MCF 10A (cell line): ENCODE data around the gene C14orf132. TPM values are rescaled to one million over a fixed set of nuclear protein-coding genes. Genes with fewer than 3 reads are reported as not detected.

Experiments used
- BruUV-seq: library from RNA; stranded (reverse); fragments of 400-500 nt; replicated peaks from 2 replicates; lab custom pipeline; 2021; lab: Mats Ljungman, UMichigan
- CTCF ChIA-PET: fragments of 300-600 bp; sonication (Branson Sonifier 250); formaldehyde crosslinking; extraction: SDS; loops from one replicate; lab custom pipeline; 2021; ENCODE audit warnings: antibody characterized with exemption, inconsistent platforms; lab: Yijun Ruan, JAX
- POLR2A ChIA-PET: fragments of 300-600, 350-650 bp; sonication (Branson Sonifier 250); formaldehyde crosslinking; extraction: SDS; loops from one replicate; lab custom pipeline; 2020; ENCODE audit warnings: antibody characterized with exemption, inconsistent platforms; lab: Yijun Ruan, JAX
- DNase-seq: peaks from one replicate; pipeline ENCODE4 v3.0.0-alpha.2; 2018; ENCODE audit not compliant: unreplicated experiment
- H3K27ac Mint-ChIP-seq: one replicate; pipeline ENCODE4 v1.8.0; 2022; ENCODE audit warnings: mild to moderate bottlenecking, low read depth, mixed read lengths; ENCODE audit not compliant: unreplicated experiment
- H3K27me3 Mint-ChIP-seq: one replicate; pipeline ENCODE4 v1.8.0; 2022; ENCODE audit warnings: mixed read lengths; ENCODE audit not compliant: insufficient read depth, unreplicated experiment
- H3K36me3 Mint-ChIP-seq: one replicate; pipeline ENCODE4 v1.8.0; 2022; ENCODE audit warnings: mild to moderate bottlenecking, moderate library complexity, mixed read lengths; ENCODE audit not compliant: insufficient read depth, unreplicated experiment
- H3K4me1 Mint-ChIP-seq: one replicate; pipeline ENCODE4 v1.8.0; 2022; ENCODE audit warnings: mixed read lengths; ENCODE audit not compliant: insufficient read depth, unreplicated experiment
- H3K4me3 Mint-ChIP-seq: one replicate; pipeline ENCODE4 v1.8.0; 2022; ENCODE audit warnings: mild to moderate bottlenecking, moderate library complexity, mixed read lengths; ENCODE audit not compliant: unreplicated experiment
- H3K9me3 Mint-ChIP-seq: one replicate; pipeline ENCODE4 v1.8.0; 2022; ENCODE audit warnings: mixed read lengths; ENCODE audit not compliant: unreplicated experiment
- intact Hi-C: fragments of 100-400 bp; cut with micrococcal nuclease; formaldehyde crosslinking; loops from 2 replicates; pipeline ENCODE4 v1.14.1; 2022
- total RNA-seq: library from RNA; stranded (reverse); gene quantifications from 2 replicates; pipeline ENCODE4 v1.2.3, GENCODE V29; 2022
- TF ChIP-seq, protein P1 (sequence below): fragments of 200-600 bp; IDR thresholded peaks from one replicate; pipeline ENCODE4 v1.8.0; 2022; ENCODE audit warnings: antibody characterized with exemption, mild to moderate bottlenecking; ENCODE audit not compliant: unreplicated experiment

The C14orf132 gene
- total RNA-seq, 1 experiment from 2014 or later, result not detected

DNA sequence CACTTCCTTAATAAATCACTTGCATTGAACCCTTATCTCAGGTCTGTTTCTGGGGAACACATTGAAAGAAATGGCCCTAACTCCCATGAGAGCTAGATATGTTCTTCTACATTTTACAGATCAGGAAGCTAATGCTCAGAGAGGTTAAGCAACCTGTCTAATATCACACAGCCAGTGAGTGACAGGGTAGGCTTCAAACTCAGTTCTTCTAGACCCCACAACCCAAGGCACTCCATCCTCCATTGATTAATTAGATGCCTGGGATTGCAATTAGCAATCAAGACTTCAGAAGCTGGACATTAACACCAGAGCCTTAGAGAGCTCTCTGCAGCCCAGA lies 59.8 kb downstream of the C14orf132 start:
- no peak overlapping the region for H3K27ac Mint-ChIP-seq
- BruUV-seq, result no TSS peak
- H3K4me1 Mint-ChIP-seq, result peaks cover 10% of the 10 kb centered on the region
- no peak overlapping the region for H3K4me3 Mint-ChIP-seq
- intact Hi-C loops, result loop anchor here (1.0 to 2.0 kb wide), 3 partner anchors 43 to 538 kb away; no protein-coding TSS in a partner anchor
- H3K36me3 Mint-ChIP-seq, result no peaks in the 10 kb centered on the region
- H3K27me3 Mint-ChIP-seq, result no peaks in the 10 kb centered on the region
- H3K9me3 Mint-ChIP-seq, result no peaks in the 10 kb centered on the region
- ChIA-PET POLR2A (interaction anchor here (1.0 to 1.8 kb wide), 5 partner anchors 41 to 178 kb away, joined by 3 to 9 read pairs (median 6); no protein-coding TSS in a partner anchor), CTCF (interaction anchor here (0.5 to 16.0 kb wide), 35 partner anchors 12 to 762 kb away, joined by 3 to 298 read pairs (median 4); no protein-coding TSS in a partner anchor)
- TF ChIP-seq, protein P1, sequence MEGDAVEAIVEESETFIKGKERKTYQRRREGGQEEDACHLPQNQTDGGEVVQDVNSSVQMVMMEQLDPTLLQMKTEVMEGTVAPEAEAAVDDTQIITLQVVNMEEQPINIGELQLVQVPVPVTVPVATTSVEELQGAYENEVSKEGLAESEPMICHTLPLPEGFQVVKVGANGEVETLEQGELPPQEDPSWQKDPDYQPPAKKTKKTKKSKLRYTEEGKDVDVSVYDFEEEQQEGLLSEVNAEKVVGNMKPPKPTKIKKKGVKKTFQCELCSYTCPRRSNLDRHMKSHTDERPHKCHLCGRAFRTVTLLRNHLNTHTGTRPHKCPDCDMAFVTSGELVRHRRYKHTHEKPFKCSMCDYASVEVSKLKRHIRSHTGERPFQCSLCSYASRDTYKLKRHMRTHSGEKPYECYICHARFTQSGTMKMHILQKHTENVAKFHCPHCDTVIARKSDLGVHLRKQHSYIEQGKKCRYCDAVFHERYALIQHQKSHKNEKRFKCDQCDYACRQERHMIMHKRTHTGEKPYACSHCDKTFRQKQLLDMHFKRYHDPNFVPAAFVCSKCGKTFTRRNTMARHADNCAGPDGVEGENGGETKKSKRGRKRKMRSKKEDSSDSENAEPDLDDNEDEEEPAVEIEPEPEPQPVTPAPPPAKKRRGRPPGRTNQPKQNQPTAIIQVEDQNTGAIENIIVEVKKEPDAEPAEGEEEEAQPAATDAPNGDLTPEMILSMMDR, result no peak
- DNase-seq, result no peak

DNA sequence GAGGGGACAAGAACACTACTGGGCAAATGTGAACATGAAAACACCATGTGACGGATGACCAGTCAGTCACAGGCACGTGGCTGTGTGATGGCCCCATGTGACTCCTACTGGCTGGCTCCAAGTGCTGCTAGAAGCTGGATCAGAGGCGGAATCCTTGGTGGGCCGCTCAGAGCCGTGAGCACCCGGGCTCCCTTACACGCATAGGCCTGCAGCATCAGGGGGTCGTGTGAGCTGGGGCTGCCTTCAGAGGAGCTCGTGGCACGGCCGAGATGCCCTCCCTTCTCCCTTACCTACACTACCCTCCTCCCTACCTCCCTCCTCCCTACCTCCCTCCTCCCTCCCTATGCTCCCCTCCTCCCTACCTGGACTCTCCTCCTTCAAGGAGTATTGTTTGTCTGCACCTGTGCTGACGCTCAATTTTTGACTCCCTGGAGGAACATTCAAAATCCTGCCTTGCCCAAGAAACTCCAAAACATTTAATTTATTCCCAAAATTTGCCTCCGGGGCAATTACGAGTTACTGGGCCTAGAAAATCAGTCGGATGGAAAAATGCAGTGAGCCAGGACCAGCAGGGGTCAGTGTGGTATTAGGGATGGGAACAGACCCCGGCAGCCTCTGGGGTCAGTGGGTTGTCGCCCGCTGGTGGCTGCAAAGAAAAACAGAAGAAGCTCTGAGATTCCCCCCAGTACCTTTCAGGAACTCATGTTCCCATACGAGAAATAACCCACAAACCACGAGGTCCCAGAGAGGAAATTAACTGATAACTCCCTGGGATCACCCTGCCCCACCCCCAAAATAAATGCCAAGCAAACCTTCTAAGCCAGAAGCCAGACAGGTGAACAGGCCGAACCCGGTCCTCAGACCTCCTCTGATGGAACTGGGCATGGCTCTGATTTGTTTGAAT lies 61.3 kb downstream of the C14orf132 start:
- Mint-ChIP-seq H3K4me3 (no peak overlapping the region), H3K4me1 (peaks cover 16% of the 10 kb centered on the region), H3K9me3 (no peaks in the 10 kb centered on the region), H3K36me3 (no peaks in the 10 kb centered on the region), H3K27ac (no peak overlapping the region), H3K27me3 (no peaks in the 10 kb centered on the region)
- ChIA-PET CTCF (interaction anchor here (0.6 to 16.0 kb wide), 28 partner anchors 12 to 655 kb away, joined by 3 to 298 read pairs (median 4); partner anchors contain the start of gene BDKRB1), POLR2A (interaction anchor here (0.6 to 1.6 kb wide), 5 partner anchors 12 to 177 kb away, joined by 3 to 6 read pairs (median 3); partner anchors contain the start of gene BDKRB1)
- no TSS peak for BruUV-seq
- TF ChIP-seq, protein P1, result peak; percentile 96
- peak; percentile 80 for DNase-seq
- intact Hi-C loops, result loop anchor here (1.0 to 10.0 kb wide), 4 partner anchors 64 to 324 kb away; no protein-coding TSS in a partner anchor

DNA sequence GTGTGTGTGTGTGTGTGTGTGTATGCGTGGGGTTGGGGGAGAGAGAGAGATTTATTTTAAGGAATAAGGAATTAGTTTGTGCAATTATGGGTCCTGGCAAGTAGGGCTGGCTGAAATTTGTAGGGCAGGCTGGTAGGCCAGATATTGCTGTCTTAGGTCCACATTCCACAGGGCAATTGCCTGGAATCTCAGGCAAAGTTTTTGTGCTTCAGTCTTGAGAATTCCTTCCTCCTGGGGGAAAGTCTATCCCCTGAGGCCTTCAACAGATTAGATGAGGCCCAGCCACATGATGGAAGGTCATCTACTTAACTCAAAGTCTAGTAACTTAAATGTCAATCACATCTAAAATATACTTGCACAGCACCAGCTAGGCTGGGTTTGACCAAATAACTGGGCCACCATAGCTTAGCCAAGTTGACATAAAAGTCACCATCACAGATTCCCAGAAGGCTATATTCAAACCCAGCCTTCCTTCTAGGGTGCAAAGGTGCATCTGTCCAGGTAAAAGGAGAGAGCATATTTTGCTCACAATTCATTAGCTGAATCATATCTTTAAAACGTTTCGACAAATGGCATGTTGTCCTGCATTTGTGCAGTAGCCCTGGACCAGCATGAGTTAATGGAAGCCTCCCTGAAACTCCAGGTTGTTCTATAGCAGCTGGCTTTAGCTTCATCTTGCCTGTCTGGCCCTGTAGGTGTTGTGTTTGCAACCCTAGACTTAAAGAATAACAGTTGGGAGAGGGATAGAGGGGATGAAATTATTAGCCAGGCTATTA lies 63.1 kb downstream of the C14orf132 start:
- CTCF ChIA-PET, result interaction anchor here (0.9 to 16.0 kb wide), 9 partner anchors 20 to 321 kb away, joined by 3 to 298 read pairs (median 3); no protein-coding TSS in a partner anchor
- intact Hi-C loops, result loop anchor here (10.0 kb wide), 1 partner anchor 63 kb away; no protein-coding TSS in a partner anchor

More for the DNA sequence above, 63.1 kb downstream of the C14orf132 start:
- Mint-ChIP-seq H3K4me3 (no peak overlapping the region), H3K4me1 (peaks cover 19% of the 10 kb centered on the region), H3K36me3 (no peaks in the 10 kb centered on the region), H3K27ac (no peak overlapping the region), H3K27me3 (no peaks in the 10 kb centered on the region), H3K9me3 (no peaks in the 10 kb centered on the region)
- BruUV-seq, result no TSS peak
- POLR2A ChIA-PET, result interaction anchor here (1.7 kb wide), 1 partner anchor 173 kb away, joined by 5 read pairs; no protein-coding TSS in a partner anchor
- DNase-seq, result no peak
- TF ChIP-seq, protein P1, result no peak
